Endothelial cell of umbilical vein (primary cell): ENCODE data around the gene GHITM. TPM values are rescaled to one million over a fixed set of nuclear protein-coding genes. Genes with fewer than 3 reads are reported as not detected.

Experiments
- BruUV-seq: library from RNA; stranded (reverse); fragments of 400-500 nt; replicated peaks from 2 replicates; lab custom pipeline; 2021; lab: Mats Ljungman, UMichigan
- CTCF ChIA-PET: fragments of 300-600, 350-600 bp; sonication (Branson Sonifier 250); formaldehyde crosslinking; loops from one replicate; lab custom pipeline; 2021; ENCODE audit warnings: antibody characterized with exemption, inconsistent platforms; lab: Charles Lee
- POLR2A ChIA-PET: fragments of 300-600, 350-600 bp; sonication (Branson Sonifier 250); formaldehyde crosslinking; loops from one replicate; lab custom pipeline; 2021; ENCODE audit warnings: antibody characterized with exemption, inconsistent platforms; lab: Charles Lee
- DNase-seq: peaks from one replicate; pipeline ENCODE4 v3.0.0-alpha.2; 2011; ENCODE audit warnings: low read depth, low spot score
- FAIRE-seq: peaks from 2 replicates; lab custom pipeline; 2011; peaks lifted over from hg19 to GRCh38; lab: Jason Lieb, UNC
- H2AFZ ChIP-seq: 2 replicates; pipeline ENCODE4 v1.6.0; 2012; ENCODE audit warnings: low read depth, low read length, control low read depth, inconsistent platforms
- H3K27ac ChIP-seq: 2 replicates; pipeline ENCODE4 v1.5.1; 2011; ENCODE audit warnings: low read depth, mild to moderate bottlenecking, control low read depth, low read length, moderate library complexity; ENCODE audit not compliant: insufficient read depth
- H3K27me3 ChIP-seq, 2 experiments: 2 replicates each; pipeline versions ENCODE4 v1.6.0 to v1.6.1; 2011; ENCODE audit warnings: low read length in 2 of 2, mixed read lengths in 1 of 2; ENCODE audit not compliant: control insufficient read depth in 2 of 2, insufficient read depth in 2 of 2
- H3K36me3 ChIP-seq, 2 experiments: 2 replicates in 1 of 2; 3 replicates in 1 of 2; pipeline ENCODE4 v1.5.1; 2011; ENCODE audit warnings: low read length in 2 of 2, mild to moderate bottlenecking in 1 of 2, moderate library complexity in 1 of 2; ENCODE audit not compliant: control insufficient read depth in 2 of 2, insufficient read depth in 2 of 2; ENCODE audit errors: extremely low read depth in 1 of 2
- H3K4me1 ChIP-seq: 3 replicates; pipeline ENCODE4 v1.5.1; 2011; ENCODE audit warnings: mild to moderate bottlenecking, low read length; ENCODE audit not compliant: control insufficient read depth, insufficient read depth; ENCODE audit errors: extremely low read depth
- H3K4me2 ChIP-seq: 2 replicates; pipeline ENCODE4 v1.6.1; 2011; ENCODE audit warnings: low read length, control low read depth, mixed read lengths; ENCODE audit not compliant: insufficient read depth
- H3K4me3 ChIP-seq, 3 experiments: fragments of 200-600 bp in 1 of 3; sonication (generic), shearing (Covaris generic) in 1 of 3; replicated peaks in 1 of 3; 2 replicates each; pipeline ENCODE4 v1.5.1; 2011 to 2016; ENCODE audit warnings: control low read depth in 3 of 3, low read length in 3 of 3, mild to moderate bottlenecking in 2 of 3, inconsistent platforms in 1 of 3, low read depth in 1 of 3, moderate library complexity in 1 of 3; ENCODE audit not compliant: insufficient read depth in 1 of 3
- H3K79me2 ChIP-seq: 2 replicates; pipeline ENCODE4 v1.6.0; 2012; ENCODE audit warnings: low read length, inconsistent platforms; ENCODE audit not compliant: control insufficient read depth, insufficient read depth
- H3K9ac ChIP-seq: replicated peaks from 2 replicates; pipeline ENCODE3; 2011; ENCODE audit warnings: low read length, control low read depth; ENCODE audit not compliant: insufficient read depth; ENCODE audit errors: extremely low read depth
- H3K9me1 ChIP-seq: replicated peaks from 3 replicates; pipeline ENCODE4 v1.6.0; 2011; ENCODE audit warnings: mild to moderate bottlenecking, low read length; ENCODE audit not compliant: control insufficient read depth, insufficient read depth; ENCODE audit errors: extremely low read depth
- H3K9me3 ChIP-seq: replicated peaks from 2 replicates; pipeline ENCODE4 v1.5.1; 2012; ENCODE audit warnings: low read length, inconsistent platforms; ENCODE audit not compliant: control insufficient read depth, insufficient read depth
- H4K20me1 ChIP-seq: replicated peaks from 2 replicates; pipeline ENCODE3; 2011; ENCODE audit warnings: mild to moderate bottlenecking, low read length; ENCODE audit not compliant: control insufficient read depth, insufficient read depth; ENCODE audit errors: extremely low read depth
- CTCF ChIP-seq, 2 donors: IDR thresholded peaks; 1 replicate in 1 of 2; 2 replicates in 1 of 2; pipeline ENCODE4 v1.5.1; 2011; ENCODE audit warnings: low read length in 2 of 2, mild to moderate bottlenecking in 2 of 2, moderate library complexity in 2 of 2, control low read depth in 1 of 2, inconsistent platforms in 1 of 2, low read depth in 1 of 2; ENCODE audit not compliant: insufficient read depth in 1 of 2; ENCODE audit errors: extremely low read depth in 1 of 2
- EZH2 ChIP-seq: IDR thresholded peaks from 2 replicates; pipeline ENCODE4 v1.6.1; 2012; ENCODE audit warnings: borderline replicate concordance, low read depth, mild to moderate bottlenecking, moderate library complexity, low read length, inconsistent platforms; ENCODE audit not compliant: severe bottlenecking
- FOS ChIP-seq: IDR thresholded peaks from 2 replicates; pipeline ENCODE4 v1.6.1; 2011; ENCODE audit warnings: mild to moderate bottlenecking, low read length, moderate library complexity, borderline replicate concordance; ENCODE audit not compliant: insufficient read depth
- GATA2 ChIP-seq: IDR thresholded peaks from 2 replicates; pipeline ENCODE4 v1.7.0; 2011; ENCODE audit warnings: low read depth, mild to moderate bottlenecking, moderate library complexity, mixed read lengths, low read length; ENCODE audit not compliant: insufficient read length, insufficient read depth
- JUN ChIP-seq: IDR thresholded peaks from 2 replicates; pipeline ENCODE4 v1.6.1; 2011; ENCODE audit warnings: borderline replicate concordance, low read depth; ENCODE audit not compliant: insufficient read length, insufficient read depth
- MAX ChIP-seq: IDR thresholded peaks from 2 replicates; pipeline ENCODE4 v1.6.1; 2011; ENCODE audit not compliant: insufficient read depth, insufficient read length
- MYC ChIP-seq: IDR thresholded peaks from one replicate; pipeline ENCODE4 v1.6.1; 2011; ENCODE audit warnings: mild to moderate bottlenecking, low read depth, low read length
- POLR2A ChIP-seq: IDR thresholded peaks from 2 replicates; pipeline ENCODE4 v1.6.1; 2012; ENCODE audit warnings: low read depth, mild to moderate bottlenecking, control low read depth, low read length
- POLR2AphosphoS5 ChIP-seq: IDR thresholded peaks from 2 replicates; pipeline ENCODE4 v1.6.1; 2012; ENCODE audit warnings: low read depth, mild to moderate bottlenecking, control low read depth, low read length, moderate library complexity; ENCODE audit not compliant: insufficient read depth
- dilution Hi-C: fragments of 300-500 bp; cut with MboI; formaldehyde crosslinking; loops from one replicate; pipeline ENCODE4 v1.15.0; 2019; ENCODE audit warnings: low sequenced_read_pairs; ENCODE audit not compliant: extremely low pct_ligation_motif_present
- intact Hi-C: fragments of 100-400 bp; cut with micrococcal nuclease; formaldehyde crosslinking; loops from one replicate; pipeline ENCODE4 v1.10.0; 2022
- polyA plus RNA-seq, 4 experiments: library from polyadenylated mRNA; depleted of rRNA in 3 of 4; stranded (reverse) in 3 of 4; unstranded in 1 of 4; fragments of >200 nt; gene quantifications; 2 replicates each; pipeline versions ENCODE4 v1.2.1 to v1.2.3, GENCODE V29; 2011 to 2012; ENCODE audit warnings: missing spikeins in 1 of 4
- total RNA-seq: library from RNA; stranded (reverse); gene quantifications from 2 replicates; pipeline ENCODE4 v1.2.3, GENCODE V29; 2021

The GHITM gene
- total and polyA plus RNA-seq, 2 donors (not counting 3 experiments of a cell fraction or from before 2014, with no cell fraction given): 113 to 122 TPM

GRCh38 chr10:84188815-84189214 lies 49.5 kb downstream of the GHITM start:
- BruUV-seq: no TSS peak
- TF ChIP-seq MAX: no peak
- dilution Hi-C loops: no loop called here
- Histone ChIP-seq H3K9me3 (no peaks in the 10 kb centered on the region), H3K27ac (no peak overlapping the region), H2AFZ (no peak overlapping the region), H4K20me1 (no peaks in the 10 kb centered on the region), H3K9ac (no peak overlapping the region), H3K36me3 (no peaks in the 10 kb centered on the region), H3K4me2 (no peak overlapping the region), H3K4me3 (no peak overlapping the region), H3K4me1 (no peaks in the 10 kb centered on the region), H3K79me2 (no peaks in the 10 kb centered on the region), H3K27me3 (peaks cover 8% of the 10 kb centered on the region in 2 experiments), H3K9me1 (no peaks in the 10 kb centered on the region)
- ChIA-PET CTCF (no interaction called here), POLR2A (no interaction called here)
- DNase-seq: no peak
- intact Hi-C loops: no loop called here
- FAIRE-seq: no peak

- intact Hi-C loops: no loop called here
Observed at GRCh38 chr10:84190621-84191020, 51.3 kb downstream of the GHITM start.

More at GRCh38 chr10:84190621-84191020, 51.3 kb downstream of the GHITM start:
- no peak overlapping the region for H3K4me2 ChIP-seq
- no peaks in the 10 kb centered on the region for H3K79me2 ChIP-seq
- no peaks in the 10 kb centered on the region for H3K36me3 ChIP-seq
- CTCF ChIA-PET: no interaction called here
- H2AFZ ChIP-seq: no peak overlapping the region
- FAIRE-seq (no peak), DNase-seq (no peak)
- BruUV-seq: no TSS peak
- no peaks in the 10 kb centered on the region for H3K9me3 ChIP-seq
- dilution Hi-C loops: no loop called here
- H3K27me3 ChIP-seq: peaks cover 21 to 24% of the 10 kb centered on the region in 2 experiments
- H3K9ac ChIP-seq: no peak overlapping the region
- no peaks in the 10 kb centered on the region for H4K20me1 ChIP-seq
- no peak for TF ChIP-seq POLR2AphosphoS5
- TF ChIP-seq CTCF (IDR thresholded peaks at IDR 0.05; ENCODE audit: extremely low read depth in 1 of 2, insufficient read depth in 1 of 2, low read depth in 1 of 2, low read length in 2 of 2): no peak
- TF ChIP-seq GATA2: no peak
- TF ChIP-seq JUN: no peak
- no peak for TF ChIP-seq MYC
- no peak for TF ChIP-seq FOS
- TF ChIP-seq MAX: no peak
- no peak for TF ChIP-seq EZH2
- TF ChIP-seq POLR2A: no peak
- POLR2A ChIA-PET: no interaction called here
- no peak overlapping the region for H3K27ac ChIP-seq
- no peaks in the 10 kb centered on the region for H3K9me1 ChIP-seq
- H3K4me3 ChIP-seq: no peak overlapping the region
- no peaks in the 10 kb centered on the region for H3K4me1 ChIP-seq
